Measurements from ENCODE around the gene CASQ1.

DNA sequence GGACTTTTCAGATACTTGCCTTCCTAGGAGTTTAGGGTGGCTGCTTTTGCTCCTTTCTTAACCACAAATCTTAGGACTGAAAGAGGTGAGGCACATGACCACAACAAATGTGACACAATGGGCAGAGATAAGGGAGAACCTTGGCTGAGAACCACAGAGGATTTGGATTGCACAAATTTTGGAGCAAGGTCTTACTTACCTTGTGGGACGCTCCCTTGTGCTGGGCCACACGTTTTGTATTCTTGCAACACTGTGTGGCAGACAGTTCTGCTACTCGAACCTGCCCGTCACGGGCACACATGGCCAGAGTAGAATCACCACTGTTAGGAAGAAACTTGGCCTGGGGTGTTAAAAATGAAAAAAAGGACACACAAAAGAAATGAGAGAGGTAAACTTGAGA lies 48.0 kb downstream of the CASQ1 start:
- TF ChIP-seq, protein P1, sequence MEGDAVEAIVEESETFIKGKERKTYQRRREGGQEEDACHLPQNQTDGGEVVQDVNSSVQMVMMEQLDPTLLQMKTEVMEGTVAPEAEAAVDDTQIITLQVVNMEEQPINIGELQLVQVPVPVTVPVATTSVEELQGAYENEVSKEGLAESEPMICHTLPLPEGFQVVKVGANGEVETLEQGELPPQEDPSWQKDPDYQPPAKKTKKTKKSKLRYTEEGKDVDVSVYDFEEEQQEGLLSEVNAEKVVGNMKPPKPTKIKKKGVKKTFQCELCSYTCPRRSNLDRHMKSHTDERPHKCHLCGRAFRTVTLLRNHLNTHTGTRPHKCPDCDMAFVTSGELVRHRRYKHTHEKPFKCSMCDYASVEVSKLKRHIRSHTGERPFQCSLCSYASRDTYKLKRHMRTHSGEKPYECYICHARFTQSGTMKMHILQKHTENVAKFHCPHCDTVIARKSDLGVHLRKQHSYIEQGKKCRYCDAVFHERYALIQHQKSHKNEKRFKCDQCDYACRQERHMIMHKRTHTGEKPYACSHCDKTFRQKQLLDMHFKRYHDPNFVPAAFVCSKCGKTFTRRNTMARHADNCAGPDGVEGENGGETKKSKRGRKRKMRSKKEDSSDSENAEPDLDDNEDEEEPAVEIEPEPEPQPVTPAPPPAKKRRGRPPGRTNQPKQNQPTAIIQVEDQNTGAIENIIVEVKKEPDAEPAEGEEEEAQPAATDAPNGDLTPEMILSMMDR (IDR thresholded peaks at IDR 0.05; ENCODE audit: low read depth, low read length), result no peak
- TF ChIP-seq POLR2A (IDR thresholded peaks at IDR 0.05; ENCODE audit: extremely low read depth, insufficient read length) (no peak), MYC (IDR thresholded peaks at IDR 0.05; ENCODE audit: low read depth, low read length) (no peak)
